Esophagus (tissue), 2 donors: Measurements from ENCODE around the gene TMEM132D. TPM values are rescaled to one million over a fixed set of nuclear protein-coding genes. Genes with fewer than 3 reads are reported as not detected.

Experiments used
- H3K27ac ChIP-seq, 2 donors: one replicate each; pipeline ENCODE4 v1.5.1; 2013; ENCODE audit warnings: low read depth in 2 of 2, mild to moderate bottlenecking in 2 of 2, inconsistent platforms in 1 of 2, low read length in 1 of 2, moderate library complexity in 1 of 2
- H3K27me3 ChIP-seq, 2 donors: one replicate each; pipeline ENCODE4 v1.6.1; 2013; ENCODE audit warnings: low read length in 2 of 2, control low read depth in 1 of 2, mild to moderate bottlenecking in 1 of 2; ENCODE audit not compliant: insufficient read depth in 2 of 2, control insufficient read depth in 1 of 2
- H3K36me3 ChIP-seq, 2 donors: one replicate each; pipeline ENCODE4 v1.6.1; 2013; ENCODE audit warnings: low read length in 1 of 2; ENCODE audit not compliant: control insufficient read depth in 2 of 2, insufficient read depth in 2 of 2
- H3K4me1 ChIP-seq, 2 donors: one replicate each; pipeline ENCODE4 v1.6.1; 2013; ENCODE audit warnings: low read length in 1 of 2; ENCODE audit not compliant: control insufficient read depth in 2 of 2, insufficient read depth in 2 of 2
- H3K4me3 ChIP-seq, 2 donors: one replicate each; pipeline ENCODE4 v1.5.1; 2013; ENCODE audit warnings: low read length in 2 of 2, mild to moderate bottlenecking in 2 of 2, low read depth in 1 of 2, moderate library complexity in 1 of 2
- H3K9me3 ChIP-seq, 2 donors: one replicate each; pipeline ENCODE4 v1.6.1; 2013; ENCODE audit warnings: mild to moderate bottlenecking in 2 of 2, low read depth in 1 of 2, low read length in 1 of 2, moderate library complexity in 1 of 2; ENCODE audit not compliant: control insufficient read depth in 2 of 2, insufficient read depth in 1 of 2
- WGBS, 2 donors: extraction: QIAGEN DNeasy Blood & Tissue Kit; methylation state at CpG; one replicate each; pipeline ENCODE4 v1.1.7; 2013; 5-methylcytosine and 5-hydroxymethylcytosine counted together
- polyA plus RNA-seq, 2 donors: library from polyadenylated mRNA; stranded (reverse); fragments of 200-250 nt; gene quantifications; one replicate each; pipeline ENCODE4 v1.2.3, GENCODE V29; 2013
- donor health status: healthy with polysubstance abuse.
- donor health status: Bipolar disorder and iron deficiency.

Gene TMEM132D
- polyA plus RNA-seq, 2 donors: not detected

DNA sequence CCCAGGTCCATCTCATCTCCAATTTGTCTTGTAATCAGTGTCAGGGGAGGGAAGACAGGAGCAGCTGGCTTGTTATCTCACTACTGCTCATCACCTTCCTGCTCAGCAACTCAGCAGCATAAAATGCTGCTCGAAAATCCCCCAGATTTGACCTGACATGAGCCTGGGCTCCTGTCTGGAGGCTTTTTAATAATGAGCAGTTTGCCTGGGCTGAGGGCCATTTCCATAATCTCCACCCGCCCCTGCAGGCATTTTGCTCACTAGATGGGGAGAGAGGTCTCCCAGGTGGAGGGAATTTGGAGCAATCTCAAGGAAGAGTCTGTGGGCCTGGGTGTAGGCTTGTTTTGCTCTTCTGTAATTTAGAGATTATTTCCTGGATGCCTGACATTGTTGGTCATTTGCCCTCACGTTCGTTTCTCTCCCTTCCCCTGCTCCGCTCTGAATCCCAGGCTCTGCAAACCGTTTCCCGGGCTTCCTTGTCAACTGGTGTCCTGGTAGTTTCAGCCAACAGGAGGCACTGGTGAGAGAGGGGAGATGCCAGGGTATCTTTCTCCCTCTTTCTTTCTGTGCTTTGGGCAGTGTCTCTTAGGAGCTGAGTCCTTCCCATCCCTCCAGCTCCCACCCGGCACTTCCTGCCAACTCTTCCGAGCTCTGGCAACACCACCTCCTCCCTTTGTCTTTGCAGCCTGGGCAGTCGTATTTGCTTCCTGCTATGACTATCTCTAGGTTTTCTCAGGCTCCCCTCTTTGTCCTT, 751.3 kb downstream of the TMEM132D start:
- 34 to 38% methylated on average over 10 of the region's 10 CpGs for WGBS, 2 donors
- Histone ChIP-seq H3K27ac (no peak overlapping the region), H3K27me3 (no peaks in the 10 kb centered on the region), H3K4me1 (no peaks in the 10 kb centered on the region), H3K9me3 (peaks cover 0 to 6% of the 10 kb centered on the region in 2 donors), H3K36me3 (no peaks in the 10 kb centered on the region), H3K4me3 (no peak overlapping the region)

DNA sequence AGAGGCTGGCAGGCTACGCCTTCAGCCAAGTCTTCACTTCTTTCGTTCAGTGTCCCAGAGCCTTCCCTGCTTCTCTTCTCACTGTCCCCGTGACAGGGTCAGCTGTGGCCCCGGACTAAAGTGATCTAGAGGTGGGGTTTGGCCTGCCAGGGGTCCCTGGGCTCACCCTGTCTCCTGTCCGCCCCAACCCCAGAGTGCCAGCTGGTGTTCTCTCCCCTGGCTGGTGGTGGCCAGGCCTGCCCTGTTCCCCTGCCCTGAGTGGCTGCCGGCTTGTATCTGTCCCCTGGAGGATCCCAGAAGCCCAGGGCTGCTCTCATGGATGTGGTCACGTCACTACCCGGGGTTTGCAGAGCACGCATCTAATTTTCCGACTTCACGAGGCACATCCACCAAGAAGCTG, 753.1 kb downstream of the TMEM132D start:
- Histone ChIP-seq H3K27ac (no peak overlapping the region), H3K4me1 (no peaks in the 10 kb centered on the region), H3K9me3 (peaks cover 0 to 6% of the 10 kb centered on the region in 2 donors), H3K27me3 (no peaks in the 10 kb centered on the region), H3K4me3 (no peak overlapping the region), H3K36me3 (no peaks in the 10 kb centered on the region)
- WGBS, 2 donors: 74 to 75% methylated on average over 11 of the region's 11 CpGs

DNA sequence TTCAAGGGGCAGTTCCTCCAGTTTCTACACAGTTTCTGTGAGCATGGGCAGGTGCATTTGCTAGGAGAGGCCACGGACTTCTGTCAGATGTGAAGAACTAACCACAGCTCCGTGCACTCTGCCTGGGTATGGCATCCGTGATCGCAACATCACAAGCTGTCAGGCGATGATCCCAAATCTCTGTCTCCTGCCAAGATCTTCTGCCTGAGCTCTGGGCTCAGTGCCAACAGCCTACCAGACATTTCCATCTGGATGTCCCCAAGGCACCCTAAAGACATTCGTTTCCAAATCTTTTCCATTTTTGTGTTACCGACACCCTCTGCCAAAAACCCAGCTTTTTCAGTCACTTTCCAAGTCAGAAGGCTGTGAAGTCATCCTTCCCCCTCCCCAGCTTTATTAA, 758.4 kb downstream of the TMEM132D start:
- WGBS, 2 donors: 40 to 47% methylated on average over 7 of the region's 7 CpGs
- no peak overlapping the region for H3K4me3 ChIP-seq
- no peaks in the 10 kb centered on the region for H3K27me3 ChIP-seq
- no peaks in the 10 kb centered on the region for H3K9me3 ChIP-seq
- H3K27ac ChIP-seq: no peak overlapping the region
- no peaks in the 10 kb centered on the region for H3K36me3 ChIP-seq
- H3K4me1 ChIP-seq: no peaks in the 10 kb centered on the region

DNA sequence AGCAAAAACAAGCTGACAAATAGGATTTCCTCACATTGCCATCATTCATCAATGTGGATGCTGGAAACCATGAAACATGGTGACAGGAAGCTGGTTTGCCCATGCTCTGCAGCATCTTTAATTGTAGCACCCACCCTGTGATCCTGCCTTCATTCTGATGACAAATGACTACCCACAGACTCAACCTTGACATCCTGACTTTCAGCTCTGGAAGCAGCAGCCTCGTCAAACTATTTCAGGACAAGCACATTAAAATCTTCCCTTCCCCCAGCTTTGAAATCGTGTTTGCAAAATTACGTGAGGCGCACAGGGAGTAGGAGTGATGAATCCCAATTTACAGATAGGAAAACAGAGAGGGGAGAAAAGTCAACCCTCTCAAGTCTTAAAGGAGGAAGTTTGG, 765.0 kb downstream of the TMEM132D start:
- no peaks in the 10 kb centered on the region for H3K27me3 ChIP-seq
- peaks cover 0 to 3% of the 10 kb centered on the region in 2 donors for H3K9me3 ChIP-seq
- no peaks in the 10 kb centered on the region for H3K4me1 ChIP-seq
- no peak overlapping the region for H3K4me3 ChIP-seq
- H3K36me3 ChIP-seq: no peaks in the 10 kb centered on the region
- WGBS, 2 donors: 75 to 82% methylated on average over 4 of the region's 4 CpGs
- no peak overlapping the region for H3K27ac ChIP-seq

DNA sequence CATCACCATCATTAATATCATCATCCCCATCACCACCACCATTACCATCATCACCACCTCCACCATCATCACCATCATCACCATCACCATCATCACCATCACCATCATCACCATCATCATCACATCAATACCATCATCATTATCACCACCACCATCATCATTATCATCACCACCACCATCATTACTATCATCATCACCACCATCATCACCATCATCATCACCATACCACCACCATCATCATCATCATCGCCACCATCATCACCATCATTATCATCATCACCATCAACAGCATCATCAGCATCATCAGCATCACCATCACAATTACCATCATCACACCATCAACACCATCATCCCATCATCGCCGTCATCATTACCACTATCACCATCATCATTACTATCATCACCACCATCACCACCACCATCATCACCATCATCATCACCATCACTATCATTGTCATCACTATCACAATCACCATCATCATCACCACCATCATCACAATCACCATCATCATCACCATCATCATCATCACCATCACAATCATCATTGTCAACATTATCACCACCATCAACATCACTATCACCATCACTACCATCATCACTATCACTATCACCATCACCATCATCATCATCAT, 767.0 kb downstream of the TMEM132D start:
- H3K36me3 ChIP-seq: no peaks in the 10 kb centered on the region
- no peaks in the 10 kb centered on the region for H3K4me1 ChIP-seq
- no peaks in the 10 kb centered on the region for H3K27me3 ChIP-seq
- H3K9me3 ChIP-seq: peaks cover 0 to 3% of the 10 kb centered on the region in 2 donors
- no peak overlapping the region for H3K4me3 ChIP-seq
- 91 to 94% methylated on average over 3 of the region's 3 CpGs for WGBS, 2 donors
- no peak overlapping the region for H3K27ac ChIP-seq

DNA sequence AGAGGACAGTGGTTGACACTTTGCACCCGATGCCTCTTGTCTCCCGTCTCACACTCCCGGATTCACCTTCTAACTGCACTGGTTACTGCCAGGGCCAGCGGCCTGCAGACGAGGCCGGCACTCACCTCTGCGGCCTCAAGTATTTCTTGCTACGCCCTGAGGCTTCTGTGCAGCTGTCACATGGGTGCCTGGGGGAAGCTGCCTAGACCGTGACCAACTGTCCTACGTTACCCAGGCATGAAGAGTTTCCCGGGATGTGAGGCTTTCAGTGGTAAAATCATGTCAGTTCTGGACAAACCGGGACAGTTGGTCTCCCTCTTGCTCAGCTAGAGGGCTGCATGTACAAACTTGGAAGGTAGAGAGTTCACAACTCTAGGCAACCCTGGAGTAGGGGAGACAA, 776.1 kb downstream of the TMEM132D start:
- no peaks in the 10 kb centered on the region for H3K36me3 ChIP-seq
- H3K4me3 ChIP-seq: no peak overlapping the region
- H3K9me3 ChIP-seq: peaks cover 0 to 3% of the 10 kb centered on the region in 2 donors
- no peak overlapping the region for H3K27ac ChIP-seq
- WGBS, 2 donors: 81 to 85% methylated on average over 12 of the region's 12 CpGs
- H3K4me1 ChIP-seq: no peaks in the 10 kb centered on the region
- H3K27me3 ChIP-seq: no peaks in the 10 kb centered on the region

DNA sequence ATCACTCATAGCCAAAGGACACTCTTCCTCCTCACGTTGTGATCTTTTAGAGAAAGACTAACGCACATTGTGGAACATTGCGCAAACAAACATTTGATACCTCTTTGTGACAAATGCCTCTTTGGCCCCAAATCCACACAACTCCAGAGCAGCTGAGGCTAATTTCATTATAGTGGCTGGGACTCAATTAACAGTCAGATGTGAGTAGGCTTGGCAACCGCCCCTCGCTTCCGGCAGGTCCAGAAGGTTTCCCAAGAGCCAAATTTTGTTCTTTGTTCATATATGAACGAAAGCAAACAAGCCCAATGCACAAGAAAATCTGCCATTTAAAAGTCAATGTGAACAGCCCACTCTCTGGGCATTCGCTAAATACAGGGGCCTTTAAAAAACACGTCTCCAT, 776.6 kb downstream of the TMEM132D start:
- Histone ChIP-seq H3K27ac (no peak overlapping the region), H3K9me3 (peaks cover 0 to 3% of the 10 kb centered on the region in 2 donors), H3K36me3 (no peaks in the 10 kb centered on the region), H3K4me1 (no peaks in the 10 kb centered on the region), H3K27me3 (no peaks in the 10 kb centered on the region), H3K4me3 (no peak overlapping the region)
- WGBS, 2 donors: 70 to 72% methylated on average over 9 of the region's 9 CpGs

DNA sequence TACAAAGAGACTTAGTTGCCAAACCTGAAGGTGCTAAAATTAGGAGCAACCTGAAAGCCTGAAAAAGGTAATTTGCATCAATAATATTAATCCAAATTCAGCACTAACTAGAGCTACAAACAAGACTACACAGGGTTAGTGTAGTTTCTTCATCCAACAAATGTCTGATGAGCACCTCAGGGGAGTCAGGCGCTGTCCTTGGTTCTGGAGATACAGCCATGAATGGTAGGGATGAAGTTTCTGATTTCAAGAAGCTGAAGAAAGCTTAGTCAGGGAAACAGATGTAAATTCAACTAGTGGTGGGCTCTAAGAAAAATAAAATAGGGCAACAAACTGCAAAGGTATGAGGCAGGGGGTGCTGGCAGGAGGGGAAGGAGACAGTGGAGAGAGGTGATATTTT, 784.3 kb downstream of the TMEM132D start:
- H3K4me3 ChIP-seq: no peak overlapping the region
- peaks cover 0 to 2% of the 10 kb centered on the region in 2 donors for H3K9me3 ChIP-seq
- WGBS, 2 donors: 73 to 90% methylated on average over 1 of the region's 1 CpG
- H3K27ac ChIP-seq: no peak overlapping the region
- no peaks in the 10 kb centered on the region for H3K27me3 ChIP-seq
- no peaks in the 10 kb centered on the region for H3K36me3 ChIP-seq
- H3K4me1 ChIP-seq: no peaks in the 10 kb centered on the region

DNA sequence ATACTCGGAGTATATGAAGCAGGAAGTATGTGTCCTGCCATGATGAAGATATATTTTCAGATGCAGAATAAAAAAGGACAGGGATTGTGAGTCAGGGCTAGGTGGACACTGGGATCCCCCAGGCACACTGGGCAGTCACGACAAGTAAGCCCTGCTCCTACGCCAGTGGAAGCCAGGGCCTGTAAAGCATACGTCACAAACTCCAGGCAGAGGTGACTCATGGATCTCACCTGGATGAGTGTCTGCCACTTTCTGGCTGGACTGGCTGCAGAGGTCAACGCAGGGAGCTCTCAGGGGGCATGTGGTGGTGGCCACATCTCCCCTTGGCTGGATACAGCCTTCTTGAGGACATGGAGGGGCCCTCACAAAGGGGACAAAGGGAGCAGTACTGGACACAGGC, 788.3 kb downstream of the TMEM132D start:
- Histone ChIP-seq H3K9me3 (peaks cover 6 to 8% of the 10 kb centered on the region in 2 donors), H3K4me1 (no peaks in the 10 kb centered on the region), H3K4me3 (no peak overlapping the region), H3K27me3 (no peaks in the 10 kb centered on the region), H3K36me3 (no peaks in the 10 kb centered on the region), H3K27ac (no peak overlapping the region)
- 67 to 74% methylated on average over 5 of the region's 5 CpGs for WGBS, 2 donors

DNA sequence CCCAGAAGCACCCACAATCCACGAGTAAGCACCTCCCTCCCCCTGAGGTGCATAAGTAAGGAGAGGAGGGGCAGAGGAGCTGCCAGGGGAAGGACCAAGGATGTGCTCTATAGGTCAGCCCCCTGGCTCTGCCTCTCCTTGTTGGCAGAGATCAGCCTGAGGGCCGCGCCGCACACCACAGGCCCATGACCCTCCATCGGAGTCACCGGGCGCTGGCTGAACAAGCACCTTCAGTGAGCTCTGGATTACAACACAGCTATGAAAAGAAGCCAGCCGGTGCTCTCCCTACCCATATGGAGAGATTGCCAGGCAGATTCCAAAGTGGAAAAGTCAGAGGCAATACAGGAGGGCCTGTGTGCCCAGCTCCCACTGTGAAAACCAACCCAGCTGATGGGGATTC, 793.2 kb downstream of the TMEM132D start:
- 86% methylated on average over 8 of the region's 8 CpGs for WGBS, 2 donors
- H3K27me3 ChIP-seq: no peaks in the 10 kb centered on the region
- no peak overlapping the region for H3K27ac ChIP-seq
- no peak overlapping the region for H3K4me3 ChIP-seq
- no peaks in the 10 kb centered on the region for H3K36me3 ChIP-seq
- peaks cover 11 to 15% of the 10 kb centered on the region in 2 donors for H3K9me3 ChIP-seq
- H3K4me1 ChIP-seq: no peaks in the 10 kb centered on the region
